ENCODE results near the gene PLPPR3. TPM values are rescaled to one million over a fixed set of nuclear protein-coding genes. Genes with fewer than 3 reads are reported as not detected.

Gene PLPPR3
- total RNA-seq, 1 experiment from 2014 or later = 57.9 TPM

DNA sequence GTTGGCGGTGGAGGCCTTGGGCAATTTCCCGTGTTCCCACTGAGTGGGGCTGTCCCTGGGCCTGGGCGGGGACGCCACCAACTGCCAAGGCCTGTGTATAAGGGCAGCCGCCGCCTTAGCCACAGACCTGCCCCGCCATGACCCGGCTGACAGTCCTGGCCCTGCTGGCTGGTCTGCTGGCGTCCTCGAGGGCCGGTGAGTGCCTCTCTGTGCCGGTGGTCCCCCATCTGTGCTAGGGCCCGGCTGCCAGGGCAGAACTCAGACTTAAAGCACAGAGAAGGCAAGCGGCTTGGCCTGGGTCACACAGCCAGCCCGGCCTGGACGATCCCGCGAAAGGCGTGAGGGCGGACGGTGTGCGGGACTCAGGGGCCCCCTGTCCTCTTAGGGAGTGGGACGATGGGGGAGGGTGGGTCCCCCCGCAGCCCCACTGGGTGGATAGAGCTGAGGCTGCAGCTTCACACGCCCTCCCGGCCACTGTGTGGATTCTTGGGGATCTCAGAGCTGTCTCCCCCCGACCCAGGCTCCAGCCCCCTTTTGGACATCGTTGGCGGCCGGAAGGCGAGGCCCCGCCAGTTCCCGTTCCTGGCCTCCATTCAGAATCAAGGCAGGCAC, 6.1 kb upstream of the PLPPR3 start, which contains the start of gene AZU1:
Gene AZU1 (plus strand): TSS at position 128 of the 612 bp plus-strand sequence. CDS start 10 bp downstream, at position 138.
- Histone ChIP-seq H2BK120ac (ENCODE audit: low read depth, low read length, poor library complexity, severe bottlenecking) (no peak within 1 kb of the TSS), H3K23ac (ENCODE audit: insufficient read length, low read depth, low read length) (no peak within 1 kb of the TSS), H4K5ac (ENCODE audit: insufficient read length, low read depth, low read length) (no peak within 1 kb of the TSS), H3K9ac (ENCODE audit: extremely low read depth, insufficient read length, low read length) (no peak within 1 kb of the TSS), H2AK5ac (ENCODE audit: insufficient read length, low read length) (no peak within 1 kb of the TSS), H2BK15ac (ENCODE audit: low read depth, low read length) (no peak within 1 kb of the TSS), H3K9me3 (ENCODE audit: control insufficient read depth, low read depth, low read length) (no peaks in the 10 kb centered on the region), H3T11ph (ENCODE audit: low read length) (no peak within 1 kb of the TSS), H4K8ac (replicated peaks; ENCODE audit: insufficient read length, low read depth, low read length) (no peak within 1 kb of the TSS), H2AFZ (ENCODE audit: low read length) (no peak within 1 kb of the TSS), H2BK20ac (ENCODE audit: low read depth, low read length, poor library complexity, severe bottlenecking) (no peak within 1 kb of the TSS), H3K4ac (ENCODE audit: low read depth, low read length) (no peak within 1 kb of the TSS), H3K27me3 (ENCODE audit: insufficient read depth, low read length) (no peaks in the 10 kb centered on the region), H3K79me1 (ENCODE audit: insufficient read depth, low read depth, low read length, poor library complexity, severe bottlenecking) (no peaks in the 10 kb centered on the region), H3K79me2 (ENCODE audit: insufficient read depth, low read length) (no peaks in the 10 kb centered on the region), H4K20me1 (ENCODE audit: control insufficient read depth, insufficient read depth, insufficient read length) (no peaks in the 10 kb centered on the region), H2BK12ac (ENCODE audit: insufficient read length, low read depth, low read length) (no peak within 1 kb of the TSS), H3K14ac (ENCODE audit: insufficient read depth, low read length) (no peak within 1 kb of the TSS), H3K4me2 (ENCODE audit: insufficient read depth, insufficient read length, low read length) (no peak within 1 kb of the TSS), H3K27ac (ENCODE audit: insufficient read length, low read depth, low read length) (no peak within 1 kb of the TSS), H3K18ac (ENCODE audit: insufficient read length, low read depth, low read length) (no peak within 1 kb of the TSS), H3K23me2 (ENCODE audit: insufficient read length, low read depth, low read length, poor library complexity, severe bottlenecking) (no peaks in the 10 kb centered on the region), H3K4me1 (ENCODE audit: insufficient read depth, low read length) (no peaks in the 10 kb centered on the region; the same call in 1 of the 2 replicates), H2BK5ac (ENCODE audit: insufficient read length, low read length) (no peak within 1 kb of the TSS), H4K91ac (ENCODE audit: insufficient read length, low read depth, low read length) (no peak within 1 kb of the TSS), H3K56ac (ENCODE audit: insufficient read length, low read depth, low read length) (no peak within 1 kb of the TSS)
- peak; percentile 30 for DNase-seq
- TF ChIP-seq, protein P1, sequence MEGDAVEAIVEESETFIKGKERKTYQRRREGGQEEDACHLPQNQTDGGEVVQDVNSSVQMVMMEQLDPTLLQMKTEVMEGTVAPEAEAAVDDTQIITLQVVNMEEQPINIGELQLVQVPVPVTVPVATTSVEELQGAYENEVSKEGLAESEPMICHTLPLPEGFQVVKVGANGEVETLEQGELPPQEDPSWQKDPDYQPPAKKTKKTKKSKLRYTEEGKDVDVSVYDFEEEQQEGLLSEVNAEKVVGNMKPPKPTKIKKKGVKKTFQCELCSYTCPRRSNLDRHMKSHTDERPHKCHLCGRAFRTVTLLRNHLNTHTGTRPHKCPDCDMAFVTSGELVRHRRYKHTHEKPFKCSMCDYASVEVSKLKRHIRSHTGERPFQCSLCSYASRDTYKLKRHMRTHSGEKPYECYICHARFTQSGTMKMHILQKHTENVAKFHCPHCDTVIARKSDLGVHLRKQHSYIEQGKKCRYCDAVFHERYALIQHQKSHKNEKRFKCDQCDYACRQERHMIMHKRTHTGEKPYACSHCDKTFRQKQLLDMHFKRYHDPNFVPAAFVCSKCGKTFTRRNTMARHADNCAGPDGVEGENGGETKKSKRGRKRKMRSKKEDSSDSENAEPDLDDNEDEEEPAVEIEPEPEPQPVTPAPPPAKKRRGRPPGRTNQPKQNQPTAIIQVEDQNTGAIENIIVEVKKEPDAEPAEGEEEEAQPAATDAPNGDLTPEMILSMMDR (conservative IDR thresholded peaks at IDR 0.05) = no peak
- Mint-ChIP-seq H3K36me3 (ENCODE audit: insufficient read depth in 1 of 3, low read depth in 3 of 3) (no peaks in the 10 kb centered on the region; a peak in 1 of 7 replicates), H3K27me3 (ENCODE audit: low read depth) (peaks cover 5% of the 10 kb centered on the region), H3K27ac (no peak within 1 kb of the TSS; a peak in 1 of 7 replicates), H3K4me3 (no peak within 1 kb of the TSS), H3K9me3 (no peaks in the 10 kb centered on the region), H3K4me1 (peaks cover 7 to 14% of the 10 kb centered on the region in 2 experiments)
- WGBS (ENCODE audit: extremely low coverage, insufficient read length, low lambda C conversion rate) = no CpG with 5 or more reads among the region's 33 CpGs

All from H9 (cell line).